Activated naive CD8-positive, alpha-beta T cell treated with anti-CD3 and anti-CD28 coated beads for 36 hours (primary cell): ENCODE measurements around the gene OSBPL5. TPM values are rescaled to one million over a fixed set of nuclear protein-coding genes. Genes with fewer than 3 reads are reported as not detected.
A peak's percentile ranks its signal among the peaks of the same experiment; 100 is the strongest.

Experiments
- DNase-seq: peaks from one replicate; pipeline ENCODE4 v3.0.0; 2021
- H3K27ac Mint-ChIP-seq: one replicate; pipeline ENCODE4 v1.8.0; 2022; ENCODE audit warnings: mild to moderate bottlenecking, moderate library complexity, mixed read lengths
- H3K27me3 Mint-ChIP-seq: one replicate; pipeline ENCODE4 v1.8.0; 2022; ENCODE audit warnings: mild to moderate bottlenecking, mixed read lengths
- H3K36me3 Mint-ChIP-seq: one replicate; pipeline ENCODE4 v1.8.0; 2021; ENCODE audit warnings: mild to moderate bottlenecking, mixed read lengths
- H3K4me1 Mint-ChIP-seq: one replicate; pipeline ENCODE4 v1.8.0; 2021; ENCODE audit warnings: mixed read lengths
- H3K4me3 Mint-ChIP-seq: one replicate; pipeline ENCODE4 v1.8.0; 2022; ENCODE audit warnings: mild to moderate bottlenecking, moderate library complexity, mixed read lengths
- H3K9me3 Mint-ChIP-seq: one replicate; pipeline ENCODE4 v1.8.0; 2022; ENCODE audit warnings: mixed read lengths
- total RNA-seq, 2 experiments: library from RNA; stranded (reverse); gene quantifications; one replicate each; pipeline ENCODE4 v1.2.3, GENCODE V29; 2021

The OSBPL5 gene
- total RNA-seq, 2 experiments from 2014 or later, result 6.6 to 7.3 TPM

GRCh38 chr11:3043315-3043871 is 121.7 kb downstream of the OSBPL5 start:
- no peaks in the 10 kb centered on the region for H3K27me3 Mint-ChIP-seq
- peaks cover 14% of the 10 kb centered on the region for H3K36me3 Mint-ChIP-seq
- H3K27ac Mint-ChIP-seq, result peak overlapping the region; percentile 38
- H3K9me3 Mint-ChIP-seq, result no peaks in the 10 kb centered on the region
- H3K4me3 Mint-ChIP-seq, result no peak overlapping the region
- peaks cover 2% of the 10 kb centered on the region for H3K4me1 Mint-ChIP-seq
- no peak for DNase-seq

- Mint-ChIP-seq H3K36me3 (peaks cover 14% of the 10 kb centered on the region), H3K27ac (peak overlapping the region; percentile 70)
- DNase-seq, result no peak
Measured at GRCh38 chr11:3042496-3043314, 122.4 kb downstream of the OSBPL5 start.

GRCh38 chr11:3041699-3042441 is 123.2 kb downstream of the OSBPL5 start:
- Mint-ChIP-seq H3K4me3 (no peak overlapping the region), H3K27ac (no peak overlapping the region), H3K36me3 (peaks cover 18% of the 10 kb centered on the region), H3K4me1 (peaks cover 9% of the 10 kb centered on the region), H3K9me3 (no peaks in the 10 kb centered on the region), H3K27me3 (no peaks in the 10 kb centered on the region)
- DNase-seq, result no peak

More at GRCh38 chr11:3042496-3043314, 122.4 kb downstream of the OSBPL5 start:
- peaks cover 6% of the 10 kb centered on the region for H3K4me1 Mint-ChIP-seq
- H3K9me3 Mint-ChIP-seq, result no peaks in the 10 kb centered on the region
- H3K4me3 Mint-ChIP-seq, result no peak overlapping the region
- H3K27me3 Mint-ChIP-seq, result no peaks in the 10 kb centered on the region

GRCh38 chr11:3040881-3041280 is 124.2 kb downstream of the OSBPL5 start:
- Mint-ChIP-seq H3K36me3 (peaks cover 15% of the 10 kb centered on the region), H3K4me1 (peaks cover 9% of the 10 kb centered on the region), H3K27me3 (no peaks in the 10 kb centered on the region), H3K9me3 (no peaks in the 10 kb centered on the region), H3K4me3 (no peak overlapping the region), H3K27ac (no peak overlapping the region)
- no peak for DNase-seq

- H3K4me1 Mint-ChIP-seq, result peaks cover 7% of the 10 kb centered on the region
Measured at GRCh38 chr11:3037945-3038271, 127.2 kb downstream of the OSBPL5 start.

More at GRCh38 chr11:3037945-3038271, 127.2 kb downstream of the OSBPL5 start:
- Mint-ChIP-seq H3K27ac (no peak overlapping the region), H3K27me3 (no peaks in the 10 kb centered on the region), H3K4me3 (no peak overlapping the region), H3K36me3 (peaks cover 16% of the 10 kb centered on the region), H3K9me3 (no peaks in the 10 kb centered on the region)
- no peak for DNase-seq

Other genes with a start within 250 kb of the OSBPL5 start
- 1 to 10 TPM; 1.3 to 2.5 TPM for gene PHLDA2, start 235.9 kb downstream of the OSBPL5 start, total RNA-seq
- 100 to 1,000 TPM; 222 to 226 TPM for gene NAP1L4, start 173.0 kb downstream of the OSBPL5 start, total RNA-seq
- gene CARS1, start 107.9 kb downstream of the OSBPL5 start, total RNA-seq, result 100 to 1,000 TPM in 1 of 2 experiments, 10 to 100 TPM in 1; 96.6 to 101 TPM
- not detected for gene MRGPRG, start 53.5 kb upstream of the OSBPL5 start, total RNA-seq
- gene MRGPRE, start 67.1 kb upstream of the OSBPL5 start, total RNA-seq, result not detected
- gene ZNF195, start 213.8 kb upstream of the OSBPL5 start, total RNA-seq, result 10 to 100 TPM; 47.9 TPM